Measurements from ENCODE around the gene TIMELESS. TPM values are rescaled to one million over a fixed set of nuclear protein-coding genes. Genes with fewer than 3 reads are reported as not detected.
A peak's percentile ranks its signal among the peaks of the same experiment; 100 is the strongest.
"Not testable (repeated sequence)": the region's sequence is repeated elsewhere in the genome, so short reads cannot be mapped to it uniquely, and the experiment has no call there.

TIMELESS gene, protein sequence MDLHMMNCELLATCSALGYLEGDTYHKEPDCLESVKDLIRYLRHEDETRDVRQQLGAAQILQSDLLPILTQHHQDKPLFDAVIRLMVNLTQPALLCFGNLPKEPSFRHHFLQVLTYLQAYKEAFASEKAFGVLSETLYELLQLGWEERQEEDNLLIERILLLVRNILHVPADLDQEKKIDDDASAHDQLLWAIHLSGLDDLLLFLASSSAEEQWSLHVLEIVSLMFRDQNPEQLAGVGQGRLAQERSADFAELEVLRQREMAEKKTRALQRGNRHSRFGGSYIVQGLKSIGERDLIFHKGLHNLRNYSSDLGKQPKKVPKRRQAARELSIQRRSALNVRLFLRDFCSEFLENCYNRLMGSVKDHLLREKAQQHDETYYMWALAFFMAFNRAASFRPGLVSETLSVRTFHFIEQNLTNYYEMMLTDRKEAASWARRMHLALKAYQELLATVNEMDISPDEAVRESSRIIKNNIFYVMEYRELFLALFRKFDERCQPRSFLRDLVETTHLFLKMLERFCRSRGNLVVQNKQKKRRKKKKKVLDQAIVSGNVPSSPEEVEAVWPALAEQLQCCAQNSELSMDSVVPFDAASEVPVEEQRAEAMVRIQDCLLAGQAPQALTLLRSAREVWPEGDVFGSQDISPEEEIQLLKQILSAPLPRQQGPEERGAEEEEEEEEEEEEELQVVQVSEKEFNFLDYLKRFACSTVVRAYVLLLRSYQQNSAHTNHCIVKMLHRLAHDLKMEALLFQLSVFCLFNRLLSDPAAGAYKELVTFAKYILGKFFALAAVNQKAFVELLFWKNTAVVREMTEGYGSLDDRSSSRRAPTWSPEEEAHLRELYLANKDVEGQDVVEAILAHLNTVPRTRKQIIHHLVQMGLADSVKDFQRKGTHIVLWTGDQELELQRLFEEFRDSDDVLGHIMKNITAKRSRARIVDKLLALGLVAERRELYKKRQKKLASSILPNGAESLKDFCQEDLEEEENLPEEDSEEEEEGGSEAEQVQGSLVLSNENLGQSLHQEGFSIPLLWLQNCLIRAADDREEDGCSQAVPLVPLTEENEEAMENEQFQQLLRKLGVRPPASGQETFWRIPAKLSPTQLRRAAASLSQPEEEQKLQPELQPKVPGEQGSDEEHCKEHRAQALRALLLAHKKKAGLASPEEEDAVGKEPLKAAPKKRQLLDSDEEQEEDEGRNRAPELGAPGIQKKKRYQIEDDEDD
- 2.9 TPM for total RNA-seq

DNA sequence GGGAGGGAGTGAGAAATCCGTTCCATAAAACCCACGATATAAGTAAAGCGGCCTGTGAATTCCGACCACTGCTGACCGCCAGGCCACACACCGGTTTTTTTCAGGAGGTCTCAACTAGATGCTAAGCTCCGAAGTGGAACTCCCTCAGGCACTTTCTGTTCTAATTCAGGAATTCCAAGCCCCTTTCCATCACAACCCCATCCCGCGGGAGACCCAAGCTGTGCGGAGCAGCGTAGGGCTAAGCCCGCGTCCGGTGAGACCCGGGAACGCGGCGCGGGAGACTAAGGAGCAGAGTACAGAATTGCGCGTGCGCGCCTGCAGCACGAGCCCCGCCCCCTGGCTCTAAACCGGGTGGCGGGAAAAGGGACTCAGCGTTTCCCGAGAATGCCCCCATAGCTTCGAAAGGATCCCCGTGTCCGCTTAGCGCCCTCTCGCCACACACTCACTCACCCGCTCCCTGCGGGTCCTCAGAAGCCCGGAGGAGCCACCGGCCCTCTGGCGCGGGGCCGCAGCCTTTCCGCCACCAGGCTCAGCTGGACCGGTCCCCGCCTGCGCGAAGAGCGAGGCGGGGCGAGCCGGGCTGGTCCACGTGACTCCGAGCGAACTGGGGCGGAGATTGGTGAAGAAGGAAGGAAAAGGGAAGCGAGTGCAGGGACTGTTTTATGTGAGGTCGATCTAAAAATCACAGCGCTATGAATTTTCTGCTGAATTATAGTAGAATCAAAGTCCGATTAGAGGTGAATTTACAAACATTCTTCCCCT, at the start of gene TIMELESS:
Gene TIMELESS (minus strand): TSS at position 567 of the 762 bp plus-strand sequence. CDS start 15,256 bp downstream, outside the sequence.
- DNase-seq (ENCODE audit: low spot score in 2 of 2) = peak; percentile 87 to 95
- no peak for FAIRE-seq

DNA sequence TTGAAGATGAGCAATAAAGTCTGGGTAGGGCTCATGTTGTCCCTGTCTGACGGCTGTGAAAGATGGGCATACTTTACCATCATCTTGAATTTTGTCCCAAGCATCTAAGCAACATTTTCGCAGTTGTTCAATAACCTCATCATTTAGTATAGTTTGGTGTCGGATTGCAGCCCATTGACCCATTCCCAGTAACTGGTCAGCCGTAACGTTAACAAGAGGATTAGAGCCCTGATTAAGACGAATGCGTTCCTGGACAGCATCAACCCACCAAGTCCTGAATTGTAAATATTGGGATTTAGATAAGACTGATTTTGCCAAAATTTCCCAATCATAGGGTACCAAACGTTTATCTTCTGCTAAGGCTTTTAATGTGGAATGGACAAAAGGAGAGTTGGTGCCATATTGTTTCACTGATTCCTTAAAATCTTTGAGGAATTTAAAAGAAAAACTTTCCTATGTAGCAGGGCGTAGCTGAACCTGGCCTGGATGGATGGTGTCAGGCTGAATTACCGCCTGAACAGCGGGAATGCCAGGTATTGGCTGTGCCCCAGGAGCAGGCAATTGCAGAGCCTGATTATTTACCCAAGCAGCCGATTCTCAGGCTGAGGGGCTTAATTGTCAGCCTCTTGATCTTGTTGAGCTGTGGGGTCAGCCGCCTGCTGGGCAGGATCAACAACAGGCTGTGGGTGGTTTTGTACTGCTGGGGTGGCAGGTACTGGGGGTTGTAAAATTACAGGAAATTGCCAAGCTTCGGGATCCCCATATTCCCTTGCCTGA, 49.1 kb upstream of the TIMELESS start:
- FAIRE-seq = not testable (repeated sequence)

DNA sequence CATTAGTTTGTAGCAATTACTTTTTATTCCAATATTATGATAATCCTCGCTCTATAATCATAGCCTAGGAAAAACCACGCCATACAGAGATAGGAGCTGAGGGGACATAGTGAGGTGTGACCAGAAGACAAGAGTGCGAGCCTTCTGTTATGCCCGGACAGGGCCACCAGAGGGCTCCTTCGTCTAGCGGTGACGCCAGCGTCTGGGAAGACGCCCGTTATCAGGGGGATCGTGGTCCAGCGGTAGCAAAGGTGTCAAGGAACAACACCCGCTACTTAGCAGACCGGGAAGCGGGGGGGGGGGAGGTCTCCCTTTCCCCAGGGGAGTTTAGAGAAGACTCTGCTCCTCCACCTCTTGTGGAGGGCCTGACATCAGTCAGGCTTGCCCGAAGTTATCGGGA, 47.5 kb upstream of the TIMELESS start:
- not testable (repeated sequence) for FAIRE-seq; DNase-seq (ENCODE audit: low spot score in 2 of 2)

More for the DNA sequence above, 49.1 kb upstream of the TIMELESS start:
- not testable (repeated sequence) for DNase-seq (ENCODE audit: low spot score in 2 of 2)

DNA sequence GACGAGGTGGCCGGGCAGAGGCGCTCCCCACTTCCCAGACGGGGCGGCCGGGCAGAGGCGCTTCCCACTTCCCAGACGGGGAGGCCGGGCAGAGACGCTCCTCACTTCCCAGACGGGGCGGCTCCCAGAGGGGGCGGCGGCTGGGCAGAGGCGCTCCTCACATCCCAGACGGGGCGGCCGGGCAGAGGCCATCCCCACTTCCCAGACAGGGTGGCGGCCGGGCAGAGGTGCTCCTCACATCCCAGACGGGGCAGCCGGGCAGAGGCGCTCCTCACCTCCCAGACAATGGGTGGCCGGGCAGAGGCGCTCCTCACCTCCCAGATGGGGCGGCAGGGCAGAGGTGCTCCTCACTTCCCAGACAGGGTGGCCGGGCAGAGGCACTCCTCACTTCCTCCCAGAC, 45.3 kb upstream of the TIMELESS start:
- FAIRE-seq; DNase-seq (ENCODE audit: low spot score in 2 of 2): not testable (repeated sequence)

DNA sequence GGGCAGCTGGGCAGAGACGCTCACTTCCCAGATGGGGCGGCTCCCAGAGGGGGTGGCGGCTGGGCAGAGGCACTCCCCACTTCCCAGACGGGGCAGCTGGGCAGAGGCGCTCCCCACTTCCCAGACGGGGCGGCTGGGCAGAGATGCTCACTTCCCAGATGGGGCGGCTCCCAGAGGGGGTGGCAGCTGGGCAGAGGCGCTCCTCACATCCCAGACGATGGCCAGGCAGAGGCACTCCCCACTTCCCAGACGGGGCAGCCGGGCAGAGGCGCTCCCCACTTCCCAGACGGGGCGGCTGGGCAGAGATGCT, 44.8 kb upstream of the TIMELESS start:
- FAIRE-seq; DNase-seq (ENCODE audit: low spot score in 2 of 2): not testable (repeated sequence)

DNA sequence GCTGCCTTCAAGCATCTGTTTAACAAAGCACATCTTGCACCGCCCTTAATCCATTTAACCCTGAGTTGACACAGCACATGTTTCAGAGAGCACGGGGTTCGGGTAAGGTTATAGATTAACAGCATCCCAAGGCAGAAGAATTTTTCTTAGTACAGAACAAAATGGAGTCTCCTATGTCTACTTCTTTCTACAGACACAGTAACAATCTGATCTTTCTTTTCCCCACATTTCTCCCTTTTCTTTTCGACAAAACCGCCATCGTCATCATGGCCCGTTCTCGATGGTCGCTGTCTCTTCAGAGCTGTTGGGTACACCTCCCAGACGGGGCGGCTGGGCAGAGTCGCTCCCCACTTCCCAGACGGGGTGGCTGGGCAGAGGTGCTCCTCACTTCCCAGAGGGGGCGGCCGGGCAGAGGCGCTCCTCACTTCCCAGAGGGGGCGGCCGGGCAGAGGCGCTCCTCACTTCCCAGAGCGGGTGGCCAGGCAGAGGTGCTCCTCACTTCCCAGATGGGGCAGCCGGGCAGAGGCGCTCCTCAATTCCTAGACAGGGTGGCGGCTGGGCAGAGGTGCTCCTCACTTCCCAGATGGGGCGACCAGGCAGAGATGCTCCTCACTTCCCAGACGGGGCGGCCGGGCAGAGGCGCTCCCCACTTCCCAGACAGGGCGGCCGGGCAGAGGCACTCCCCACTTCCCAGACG, 44.3 kb upstream of the TIMELESS start:
- FAIRE-seq; DNase-seq (ENCODE audit: low spot score in 2 of 2): not testable (repeated sequence)

DNA sequence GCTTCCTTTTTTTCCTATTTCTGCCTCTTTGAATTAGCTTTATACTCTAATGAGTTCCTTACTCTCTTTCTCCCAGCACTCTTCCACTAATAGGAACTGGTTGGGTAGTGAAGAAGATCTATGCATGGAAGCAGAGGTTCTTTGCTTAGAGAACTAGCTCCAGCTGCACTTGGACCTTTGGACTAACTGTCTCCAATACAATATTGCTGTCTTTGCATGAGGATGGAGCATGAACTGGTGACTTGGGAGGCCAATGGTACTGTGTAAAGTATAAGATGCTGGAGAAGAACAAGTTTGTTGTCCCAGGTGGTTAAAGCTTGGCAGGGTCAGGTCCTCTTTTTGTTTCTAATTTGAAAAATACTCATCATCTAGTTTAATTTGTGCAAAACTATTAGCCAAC, 41.1 kb upstream of the TIMELESS start:
- DNase-seq (ENCODE audit: low spot score in 2 of 2) (no peak), FAIRE-seq (no peak)

DNA sequence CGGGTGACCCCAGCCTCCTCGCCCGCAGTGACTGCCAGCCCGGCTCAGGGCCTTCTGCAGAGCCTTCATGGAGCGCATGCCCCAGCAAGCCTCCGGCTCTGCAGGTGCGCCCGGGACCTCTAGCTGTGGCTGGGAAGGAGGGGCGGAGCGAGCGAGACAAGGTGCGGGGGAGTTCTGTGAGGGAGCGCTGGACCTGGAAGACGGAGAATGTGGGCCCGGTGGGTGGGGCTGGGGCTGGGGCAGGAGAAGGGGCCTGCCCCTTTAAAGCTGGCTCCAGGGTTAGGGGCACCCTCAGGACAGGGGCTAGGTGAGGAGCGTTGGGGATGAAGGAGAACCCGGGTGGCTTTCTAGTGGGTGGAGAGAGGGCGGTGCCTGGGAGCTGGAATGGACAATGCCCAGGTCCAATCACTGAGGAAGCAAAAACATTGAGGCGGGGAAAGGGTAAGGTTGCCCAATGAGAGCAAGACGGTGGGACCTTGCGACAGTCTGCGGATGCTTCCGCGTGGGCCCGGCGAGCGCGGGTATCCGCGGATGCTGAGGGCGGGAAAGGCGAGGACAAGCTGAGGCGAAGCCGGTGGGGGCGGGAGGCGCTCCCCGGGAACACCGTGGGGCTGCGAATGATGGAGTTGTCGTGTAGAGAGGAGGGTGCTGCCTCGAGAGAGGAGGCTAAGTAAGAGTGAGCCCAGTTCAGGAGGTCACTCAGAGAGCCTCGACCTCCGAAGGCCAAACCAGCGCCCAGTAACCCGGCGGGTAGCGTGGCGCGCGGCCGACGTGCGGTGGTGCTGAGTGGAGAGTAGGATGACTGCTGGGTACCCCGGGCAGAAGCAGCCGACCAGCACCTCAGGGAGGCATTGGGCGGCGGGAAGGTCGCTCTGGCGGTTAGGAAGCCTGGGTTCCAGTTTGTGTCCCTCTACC, 39.1 kb upstream of the TIMELESS start, which contains the start of gene GLS2:
Gene GLS2 (minus strand): TSS at position 121 of the 915 bp plus-strand sequence. CDS start 43 bp downstream, at position 78.
- FAIRE-seq (no peak), DNase-seq (ENCODE audit: low spot score in 2 of 2) (peak; percentile 81 to 90)

DNA sequence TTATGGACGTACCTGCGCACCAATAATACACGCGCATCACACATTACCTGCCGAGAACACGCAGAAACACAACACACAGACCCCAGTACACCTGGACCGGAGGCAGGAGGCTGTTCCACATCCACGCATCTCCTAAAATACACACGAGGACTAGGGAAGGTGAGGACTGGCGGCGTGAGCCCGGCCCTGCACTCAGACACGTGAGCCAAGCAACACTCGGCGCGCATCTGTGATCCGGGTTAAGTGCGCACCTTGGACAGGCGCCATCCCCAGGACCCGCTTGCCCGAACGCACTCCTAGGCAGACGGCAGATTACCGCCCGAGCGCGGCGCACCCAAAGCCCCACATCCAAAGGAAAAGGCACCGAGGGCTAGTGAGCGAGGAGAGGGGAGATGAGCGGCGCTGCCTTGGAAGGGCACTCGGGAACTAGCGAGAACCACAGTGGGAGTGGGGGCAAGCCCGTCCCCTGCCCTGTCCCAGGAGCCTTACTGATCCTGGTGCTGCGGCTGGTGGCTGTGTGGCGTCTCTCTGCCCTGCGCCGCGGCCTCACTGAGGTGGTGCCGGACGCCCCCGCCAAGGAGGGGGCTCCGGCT, 38.3 kb upstream of the TIMELESS start:
- FAIRE-seq (no peak), DNase-seq (ENCODE audit: low spot score in 2 of 2) (peak in 1 of 2 donors; percentile 29)

DNA sequence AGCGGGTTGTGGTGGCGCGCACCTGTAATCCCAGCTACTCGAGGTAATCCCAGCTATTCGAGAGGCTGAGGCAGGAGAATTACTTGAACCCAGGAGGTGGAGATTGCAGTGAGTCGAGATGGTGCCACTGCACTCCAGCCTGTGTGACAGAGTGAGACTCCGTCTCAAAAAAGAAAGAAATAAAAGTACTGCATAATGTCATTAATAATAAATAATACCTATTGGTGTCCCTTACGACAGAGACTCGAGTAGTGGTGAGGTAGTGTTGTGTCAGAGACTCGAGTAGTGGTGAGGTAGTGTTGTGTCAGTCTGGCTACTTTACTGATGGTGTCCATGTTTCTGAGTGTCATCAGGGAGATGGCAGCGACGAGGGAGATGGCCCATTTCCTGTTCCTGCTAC, 37.5 kb upstream of the TIMELESS start:
- DNase-seq (ENCODE audit: low spot score in 2 of 2) (no peak), FAIRE-seq (no peak)

DNA sequence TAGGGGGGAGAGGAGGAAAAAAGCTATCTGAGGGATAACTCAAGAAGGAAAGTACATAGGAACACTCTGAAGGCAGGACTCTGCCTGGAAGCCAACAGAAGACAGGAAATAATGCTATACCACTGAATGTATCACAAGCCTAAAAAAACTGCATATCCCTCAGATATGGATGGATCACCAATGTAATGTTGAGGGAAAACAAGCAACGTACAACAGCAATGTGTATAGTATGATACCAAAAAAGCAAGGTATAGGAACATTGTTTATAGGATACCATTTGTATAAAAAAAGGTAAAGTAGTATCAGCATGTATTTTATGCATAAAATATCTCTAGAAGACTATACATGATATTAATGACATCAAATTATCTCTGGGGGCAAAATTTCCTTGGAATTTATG, 35.3 kb upstream of the TIMELESS start:
- DNase-seq (ENCODE audit: low spot score in 2 of 2) = no peak
- no peak for FAIRE-seq

DNA sequence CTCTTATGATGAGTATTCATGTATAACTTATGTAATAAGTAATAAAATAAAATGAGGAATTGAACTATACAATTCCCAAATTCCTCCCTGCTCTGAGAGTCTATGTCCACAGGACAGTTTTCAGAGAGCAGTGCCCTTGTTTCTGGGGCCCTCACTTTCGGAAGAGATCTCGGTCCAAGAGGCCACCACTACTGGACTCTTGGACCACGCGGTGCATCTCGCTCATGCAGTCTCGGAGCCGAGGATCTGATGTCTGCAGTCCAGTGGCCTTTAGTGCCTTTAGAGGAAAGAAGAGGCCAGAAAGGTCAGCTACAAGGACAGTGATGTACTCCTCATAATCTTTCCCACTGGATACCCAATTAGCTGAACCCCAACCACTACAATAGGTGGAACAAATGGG, 30.4 kb upstream of the TIMELESS start:
- DNase-seq (ENCODE audit: low spot score in 2 of 2) = no peak
- FAIRE-seq = no peak

DNA sequence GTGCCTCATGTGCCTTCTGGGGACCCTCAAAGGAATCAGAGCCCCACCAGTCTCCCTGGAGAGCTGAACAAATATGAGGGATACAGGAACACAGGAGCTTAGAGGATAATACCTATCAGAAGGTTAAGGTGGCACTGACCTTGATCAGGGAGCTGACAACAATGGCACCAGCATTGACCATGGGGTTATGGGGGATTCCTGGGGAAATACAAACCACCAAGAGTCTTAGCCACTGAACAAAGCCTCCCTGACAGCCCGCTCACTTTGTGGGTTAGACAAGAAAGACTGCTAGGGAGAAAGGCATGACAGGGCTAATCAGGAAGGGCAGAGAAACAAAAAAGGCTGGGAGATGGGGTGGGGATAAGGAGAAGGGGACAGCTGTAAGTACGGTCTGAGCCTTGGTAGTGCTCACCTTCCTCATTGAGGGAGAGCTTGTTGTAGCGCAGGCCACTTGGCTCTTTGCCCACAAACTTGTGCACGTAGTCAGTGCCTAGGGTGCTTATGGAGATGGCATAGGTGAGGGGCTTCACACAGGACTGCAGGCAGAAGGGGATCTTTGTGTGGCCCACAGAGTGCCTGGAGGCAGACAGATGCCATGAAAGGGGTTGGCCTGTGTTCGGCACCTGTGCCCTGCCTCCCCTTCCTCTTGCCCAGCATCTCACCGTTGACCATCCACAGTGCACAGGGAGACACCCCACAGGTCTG, 28.4 kb upstream of the TIMELESS start:
- no peak for FAIRE-seq

DNA sequence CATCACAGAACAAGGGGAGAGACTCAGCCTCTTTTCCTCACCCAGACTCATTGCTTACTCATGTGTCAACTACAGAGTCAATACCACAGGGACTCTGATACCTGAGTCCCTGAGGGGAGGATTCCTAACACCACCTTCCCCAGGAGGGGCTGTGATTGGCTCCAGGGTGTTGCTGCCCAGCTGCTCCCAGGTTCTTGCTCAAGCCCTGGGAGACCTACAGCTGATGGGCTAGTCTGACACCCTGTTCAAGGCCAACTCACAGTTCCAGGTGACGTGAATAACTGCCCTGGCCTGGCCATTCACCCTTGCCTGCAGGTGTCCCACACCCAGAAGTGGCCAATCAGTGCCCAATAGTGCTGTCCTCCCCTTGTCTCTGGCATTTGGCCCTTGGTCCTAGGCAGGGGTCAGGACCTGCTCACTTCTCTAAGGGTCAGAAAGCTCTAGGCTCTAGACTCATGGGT, 27.8 kb upstream of the TIMELESS start:
- FAIRE-seq = no peak

More for the DNA sequence above, 28.4 kb upstream of the TIMELESS start:
- DNase-seq (ENCODE audit: low spot score in 2 of 2) = no peak

DNA sequence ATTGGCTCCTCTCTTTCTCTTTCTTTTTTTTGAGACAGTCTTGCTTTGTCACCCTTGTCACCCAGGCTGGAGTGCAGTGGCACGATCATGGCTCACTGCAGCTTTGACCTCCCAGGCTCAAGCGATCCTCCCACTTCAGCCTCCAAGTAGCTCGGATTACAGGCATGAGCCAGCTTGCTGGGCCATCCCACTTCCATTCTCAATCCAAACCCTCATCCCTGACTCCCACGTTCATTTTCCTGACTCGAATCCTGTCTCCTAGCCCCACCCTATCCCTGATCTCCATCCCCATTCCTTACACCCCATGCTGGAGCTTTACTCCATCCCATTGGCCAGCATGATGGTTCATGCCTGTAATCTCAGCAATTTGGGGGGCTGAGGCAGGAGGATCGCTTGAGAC, 26.9 kb upstream of the TIMELESS start:
- DNase-seq (ENCODE audit: low spot score in 2 of 2) (no peak), FAIRE-seq (no peak)

More for the DNA sequence above, 27.8 kb upstream of the TIMELESS start:
- no peak for DNase-seq (ENCODE audit: low spot score in 2 of 2)

DNA sequence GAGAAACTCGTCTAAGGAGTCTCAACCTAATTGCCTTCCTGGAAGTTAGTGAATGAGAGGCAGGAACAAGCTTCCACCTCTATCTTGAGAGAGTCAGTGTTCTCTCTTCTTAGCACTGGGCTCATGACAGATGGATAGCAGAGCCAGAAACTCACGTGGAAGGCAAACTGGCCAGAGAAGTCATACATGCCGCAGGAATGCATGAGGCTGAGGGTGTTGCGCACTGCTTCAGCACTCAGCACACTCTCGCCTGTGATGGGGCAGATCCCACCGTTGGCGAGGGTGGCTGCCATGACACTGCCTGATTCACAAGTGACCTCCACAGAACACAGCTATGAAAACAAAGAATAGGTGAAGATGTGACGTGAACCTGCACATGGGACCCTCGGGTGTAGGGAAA, 25.2 kb upstream of the TIMELESS start:
- DNase-seq (ENCODE audit: low spot score in 2 of 2) (no peak), FAIRE-seq (no peak)
